T47D (cell line): ENCODE data around the gene JMJD1C.

Experiments
- DNase-seq, 2 experiments: peaks; one replicate each; pipeline versions ENCODE4 v3.0.0 to v3.0.0-alpha.2; 2011 to 2012; ENCODE audit warnings: low read depth in 1 of 2, low spot score in 1 of 2
- JUND ChIP-seq: IDR thresholded peaks from 2 replicates; pipeline ENCODE4 v1.6.1; 2012; ENCODE audit warnings: low read depth
- in situ Hi-C: cut with HindIII; loops from 2 replicates; pipeline ENCODE4 v1.10.0; 2016; ENCODE audit warnings: low sequenced_read_pairs, low pct_unique_long_range_greater_than_20kb

JMJD1C gene

DNA sequence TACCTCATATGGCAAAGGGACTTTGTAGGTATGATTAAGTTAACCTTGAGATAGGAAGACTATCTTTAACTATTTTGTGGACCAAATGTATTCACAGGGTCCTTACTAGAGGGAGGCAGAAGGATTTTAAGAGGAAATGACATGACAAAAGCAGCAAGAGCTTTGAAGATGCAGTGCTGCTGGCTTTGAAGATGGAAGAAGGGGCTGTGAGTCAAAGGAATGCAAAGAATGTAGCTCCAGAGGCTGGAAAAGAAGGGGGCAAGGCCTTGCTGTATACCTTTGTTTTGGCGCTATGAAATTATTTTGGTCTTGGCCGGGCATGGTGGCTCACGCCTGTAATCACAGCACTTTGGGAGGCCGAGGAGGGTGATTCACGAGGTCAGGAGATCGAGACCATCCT, 335.9 kb downstream of the JMJD1C start:
- in situ Hi-C loops = no loop called here
- TF ChIP-seq JUND = no peak

DNA sequence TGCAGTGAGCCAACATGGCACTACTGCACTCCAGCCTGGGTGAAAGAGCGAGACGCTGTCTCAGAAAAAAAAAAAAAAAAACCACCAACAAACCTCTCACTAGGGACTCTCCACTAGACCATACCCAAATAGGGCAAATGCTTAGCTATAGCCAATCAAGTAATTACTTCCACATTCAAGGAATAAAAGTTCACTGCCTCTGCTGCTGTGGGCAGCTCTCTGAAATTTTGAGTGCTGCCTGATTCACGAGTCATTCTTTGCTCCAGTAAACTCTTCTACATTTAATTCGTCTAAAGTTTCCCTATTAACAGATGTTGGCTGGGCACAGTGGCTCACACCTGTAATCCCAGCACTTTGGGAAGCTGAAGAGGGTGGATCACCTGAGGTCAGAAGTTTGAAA, 337.3 kb downstream of the JMJD1C start:
- no peak for TF ChIP-seq JUND
- in situ Hi-C loops = no loop called here

More for the DNA sequence above, 335.9 kb downstream of the JMJD1C start:
- no peak for DNase-seq

DNA sequence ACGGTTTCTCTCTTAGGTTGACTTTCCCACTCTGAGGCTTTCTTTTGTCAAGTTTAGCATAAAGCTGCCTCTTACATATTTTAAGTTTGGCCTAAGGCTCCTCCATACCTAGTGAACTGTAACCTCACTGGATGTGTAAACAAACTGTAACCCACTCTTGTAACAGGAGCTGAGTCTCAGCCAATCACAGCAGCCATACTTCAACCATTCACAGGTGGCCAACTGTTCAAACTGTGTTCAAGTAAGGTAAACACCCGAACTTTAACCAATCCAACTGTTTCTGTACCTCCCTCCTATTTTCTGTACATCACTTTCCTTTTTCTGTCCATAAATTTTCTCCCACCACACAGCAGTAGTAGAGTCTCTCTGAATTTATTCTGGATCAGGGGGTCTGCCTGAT, 340.3 kb downstream of the JMJD1C start:
- DNase-seq = peak in 1 of 2 experiments; percentile 72
- TF ChIP-seq JUND = no peak
- in situ Hi-C loops = no loop called here

More for the DNA sequence above, 337.3 kb downstream of the JMJD1C start:
- no peak for DNase-seq

DNA sequence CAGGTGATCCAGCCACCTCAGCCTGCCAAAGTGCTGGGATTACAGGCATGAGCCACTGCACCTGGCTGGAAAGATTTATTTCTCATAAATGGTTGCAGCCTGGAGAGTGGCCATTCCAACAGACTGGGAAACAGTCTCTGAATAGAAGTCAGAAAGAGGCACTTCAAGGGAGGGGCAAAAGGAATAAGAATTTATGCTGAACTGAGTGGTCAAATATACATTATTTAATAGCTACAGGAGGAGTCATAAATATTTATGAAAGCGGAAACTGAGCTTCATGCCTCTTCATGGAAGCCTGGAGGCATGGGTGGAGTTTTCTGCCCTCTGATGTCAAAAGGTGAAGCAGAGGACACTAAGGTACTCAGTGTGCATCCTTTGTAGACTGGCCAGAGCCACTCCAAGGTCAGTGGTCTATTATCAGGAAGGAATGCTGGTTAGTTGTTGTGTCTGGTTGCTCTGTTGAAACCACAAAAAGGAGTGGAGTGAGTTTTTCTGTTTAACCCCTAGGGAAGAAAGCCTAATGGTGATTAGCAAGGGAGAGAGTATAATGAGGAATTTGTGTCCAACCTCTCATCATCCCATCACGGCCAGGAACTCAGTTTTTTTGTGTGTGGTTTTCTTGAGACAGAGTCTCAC, 341.9 kb downstream of the JMJD1C start:
- no peak for TF ChIP-seq JUND
- in situ Hi-C loops = no loop called here
- no peak for DNase-seq

DNA sequence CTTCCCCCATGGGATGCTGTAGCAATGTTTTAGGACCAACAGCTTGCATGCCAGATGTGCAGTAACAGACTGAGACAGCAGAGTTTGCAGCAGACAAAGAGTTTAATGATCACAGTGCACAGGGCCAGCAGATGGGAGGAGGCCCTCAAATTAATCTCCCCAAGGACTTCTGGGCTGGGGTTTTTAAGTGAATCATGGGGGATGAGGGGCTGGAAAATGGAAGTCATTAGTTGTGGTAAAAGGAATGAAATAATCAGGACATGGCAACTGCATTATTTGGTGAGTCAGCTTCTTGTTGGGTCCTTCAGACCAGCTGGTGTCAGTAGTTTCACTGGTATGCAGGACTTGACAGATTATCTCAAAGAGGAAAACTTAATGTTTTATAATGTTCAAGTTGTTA, 345.2 kb downstream of the JMJD1C start:
- no peak for TF ChIP-seq JUND
- no peak for DNase-seq
- in situ Hi-C loops = no loop called here

DNA sequence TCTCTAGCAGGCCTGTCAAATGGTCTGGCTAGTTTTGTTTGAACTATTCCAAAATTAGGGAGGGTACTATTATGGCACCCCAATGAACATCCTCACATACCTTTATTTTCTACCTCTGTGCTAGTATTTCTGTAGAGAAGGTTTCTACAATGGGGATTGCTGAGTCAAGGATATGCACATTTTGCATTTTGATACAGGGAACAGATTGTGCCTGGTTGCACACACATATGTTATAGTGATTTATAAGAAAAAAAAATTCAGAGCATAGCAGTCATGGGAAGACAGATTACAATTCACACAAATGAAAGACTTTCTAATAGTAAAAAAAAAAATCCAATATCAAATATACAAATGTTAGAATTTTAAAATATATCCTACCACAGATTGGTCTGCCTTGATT, 346.7 kb downstream of the JMJD1C start:
- TF ChIP-seq JUND = no peak
- in situ Hi-C loops = no loop called here
- no peak for DNase-seq
